GM18909 (cell line): Measurements from ENCODE around the gene COL6A2.
"Not testable (repeated sequence)": the region's sequence is repeated elsewhere in the genome, so short reads cannot be mapped to it uniquely, and the experiment has no call there.

Experiments
- ATAC-seq: cut with Tn5 transposase; IDR thresholded peaks from one replicate; pipeline ENCODE4 v1.9.1; 2021; ENCODE audit warnings: mild to moderate bottlenecking; ENCODE audit not compliant: unreplicated experiment, poor library complexity

Gene COL6A2

GRCh38 chr21:46163380-46163779 is 65.5 kb downstream of the COL6A2 start:
- ATAC-seq: no peak

- ATAC-seq: no peak
Observed at GRCh38 chr21:46165098-46165497, 67.2 kb downstream of the COL6A2 start.

GRCh38 chr21:46168238-46168637 is 70.3 kb downstream of the COL6A2 start:
- no peak for ATAC-seq

GRCh38 chr21:46168659-46169386 is 70.9 kb downstream of the COL6A2 start:
- no peak for ATAC-seq

- not testable (repeated sequence) for ATAC-seq
Observed at GRCh38 chr21:46170436-46171193, 72.7 kb downstream of the COL6A2 start.

- ATAC-seq: no peak
Observed at GRCh38 chr21:46171585-46171984, 73.7 kb downstream of the COL6A2 start.

- ATAC-seq: no peak
Observed at GRCh38 chr21:46171996-46172862, 74.3 kb downstream of the COL6A2 start.

GRCh38 chr21:46172863-46173528 is 75.1 kb downstream of the COL6A2 start:
- no peak for ATAC-seq

- ATAC-seq: no peak
Observed at GRCh38 chr21:46173573-46173972, 75.7 kb downstream of the COL6A2 start.

- not testable (repeated sequence) for ATAC-seq
Observed at GRCh38 chr21:46176443-46177129, 78.7 kb downstream of the COL6A2 start.

GRCh38 chr21:46178961-46179360 is 81.0 kb downstream of the COL6A2 start:
- ATAC-seq: no peak
